Measurements from ENCODE around the gene NIP7.

Gene NIP7

DNA sequence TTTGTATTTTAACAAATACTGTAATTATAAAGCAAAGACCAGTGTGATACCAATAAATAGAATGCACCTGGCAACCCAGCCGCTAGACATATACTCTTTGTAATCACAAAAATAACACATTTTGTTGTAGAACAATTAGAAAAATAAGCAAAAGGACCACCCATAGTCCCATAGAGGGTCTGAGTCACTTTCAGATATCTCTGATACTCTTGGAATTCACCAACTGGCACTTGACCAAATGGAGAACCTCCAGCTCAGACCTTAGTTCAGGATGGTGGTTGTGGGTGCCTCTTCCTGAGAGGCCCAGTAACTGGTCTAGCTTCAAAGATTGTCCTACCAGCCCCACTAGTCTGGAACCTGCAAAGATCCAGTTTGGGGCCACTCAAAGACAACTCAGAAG is 47.0 kb downstream of the NIP7 start:
- no peak overlapping the region for H3K4me3 ChIP-seq (ENCODE audit: low read depth, low read length)
- TF ChIP-seq, protein P1, sequence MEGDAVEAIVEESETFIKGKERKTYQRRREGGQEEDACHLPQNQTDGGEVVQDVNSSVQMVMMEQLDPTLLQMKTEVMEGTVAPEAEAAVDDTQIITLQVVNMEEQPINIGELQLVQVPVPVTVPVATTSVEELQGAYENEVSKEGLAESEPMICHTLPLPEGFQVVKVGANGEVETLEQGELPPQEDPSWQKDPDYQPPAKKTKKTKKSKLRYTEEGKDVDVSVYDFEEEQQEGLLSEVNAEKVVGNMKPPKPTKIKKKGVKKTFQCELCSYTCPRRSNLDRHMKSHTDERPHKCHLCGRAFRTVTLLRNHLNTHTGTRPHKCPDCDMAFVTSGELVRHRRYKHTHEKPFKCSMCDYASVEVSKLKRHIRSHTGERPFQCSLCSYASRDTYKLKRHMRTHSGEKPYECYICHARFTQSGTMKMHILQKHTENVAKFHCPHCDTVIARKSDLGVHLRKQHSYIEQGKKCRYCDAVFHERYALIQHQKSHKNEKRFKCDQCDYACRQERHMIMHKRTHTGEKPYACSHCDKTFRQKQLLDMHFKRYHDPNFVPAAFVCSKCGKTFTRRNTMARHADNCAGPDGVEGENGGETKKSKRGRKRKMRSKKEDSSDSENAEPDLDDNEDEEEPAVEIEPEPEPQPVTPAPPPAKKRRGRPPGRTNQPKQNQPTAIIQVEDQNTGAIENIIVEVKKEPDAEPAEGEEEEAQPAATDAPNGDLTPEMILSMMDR (IDR thresholded peaks at IDR 0.05; ENCODE audit: borderline replicate concordance, insufficient read depth, low read depth, low read length) = no peak
